H9 (cell line): ENCODE measurements around the gene CDH4. TPM values are rescaled to one million over a fixed set of nuclear protein-coding genes. Genes with fewer than 3 reads are reported as not detected.

ENCODE experiments used
- DNase-seq: peaks from one replicate; pipeline ENCODE4 v3.0.0-alpha.2; 2017
- H2AFZ ChIP-seq: one replicate; pipeline ENCODE4 v1.6.1; 2013; ENCODE audit warnings: mild to moderate bottlenecking, low read length, control low read depth, moderate library complexity
- H2AK5ac ChIP-seq: 2 replicates; pipeline ENCODE4 v1.6.1; 2013; ENCODE audit warnings: low read length, control low read depth, mixed read lengths; ENCODE audit not compliant: insufficient read length
- H2BK120ac ChIP-seq: one replicate; pipeline ENCODE4 v1.6.1; 2013; ENCODE audit warnings: low read depth, mild to moderate bottlenecking, low read length, control low read depth, inconsistent platforms; ENCODE audit not compliant: poor library complexity, severe bottlenecking
- H2BK12ac ChIP-seq: 2 replicates; pipeline ENCODE4 v1.6.1; 2013; ENCODE audit warnings: low read length, control low read depth, mixed read lengths, low read depth; ENCODE audit not compliant: insufficient read length
- H2BK15ac ChIP-seq: 2 replicates; pipeline ENCODE4 v1.6.1; 2013; ENCODE audit warnings: low read depth, low read length, control low read depth
- H2BK20ac ChIP-seq: one replicate; pipeline ENCODE4 v1.6.1; 2013; ENCODE audit warnings: low read depth, mild to moderate bottlenecking, low read length, control low read depth, inconsistent platforms; ENCODE audit not compliant: poor library complexity, severe bottlenecking
- H2BK5ac ChIP-seq: 2 replicates; pipeline ENCODE4 v1.6.1; 2013; ENCODE audit warnings: low read length, control low read depth, mixed read lengths; ENCODE audit not compliant: insufficient read length
- H3K14ac ChIP-seq: 2 replicates; pipeline ENCODE4 v1.6.1; 2013; ENCODE audit warnings: low read length, control low read depth; ENCODE audit not compliant: insufficient read depth
- H3K18ac ChIP-seq: 2 replicates; pipeline ENCODE4 v1.6.1; 2013; ENCODE audit warnings: low read depth, mild to moderate bottlenecking, mixed read lengths, low read length, control low read depth; ENCODE audit not compliant: insufficient read length
- H3K23ac ChIP-seq: 2 replicates; pipeline ENCODE4 v1.6.1; 2013; ENCODE audit warnings: low read length, control low read depth, mixed read lengths, low read depth; ENCODE audit not compliant: insufficient read length
- H3K23me2 ChIP-seq: 2 replicates; pipeline ENCODE4 v1.6.1; 2013; ENCODE audit warnings: low read depth, mild to moderate bottlenecking, mixed read lengths, low read length, control low read depth; ENCODE audit not compliant: insufficient read length, poor library complexity, severe bottlenecking
- H3K27ac ChIP-seq: 2 replicates; pipeline ENCODE4 v1.5.1; 2013; ENCODE audit warnings: low read length, control low read depth, mixed read lengths, low read depth; ENCODE audit not compliant: insufficient read length
- H3K27me3 ChIP-seq: 2 replicates; pipeline ENCODE4 v1.6.1; 2013; ENCODE audit warnings: low read length, control low read depth, inconsistent platforms; ENCODE audit not compliant: insufficient read depth
- H3K4ac ChIP-seq: 2 replicates; pipeline ENCODE4 v1.6.1; 2013; ENCODE audit warnings: low read depth, mild to moderate bottlenecking, control low read depth, inconsistent platforms, low read length, moderate library complexity
- H3K4me1 ChIP-seq: 2 replicates; pipeline ENCODE4 v1.6.1; 2013; ENCODE audit warnings: low read length, control low read depth, inconsistent platforms; ENCODE audit not compliant: insufficient read depth
- H3K4me2 ChIP-seq: 2 replicates; pipeline ENCODE4 v1.6.1; 2013; ENCODE audit warnings: low read length, control low read depth, mixed read lengths; ENCODE audit not compliant: insufficient read length, insufficient read depth
- H3K56ac ChIP-seq: 2 replicates; pipeline ENCODE4 v1.6.1; 2013; ENCODE audit warnings: low read depth, mild to moderate bottlenecking, mixed read lengths, low read length, control low read depth; ENCODE audit not compliant: insufficient read length
- H3K79me1 ChIP-seq: 2 replicates; pipeline ENCODE4 v1.6.1; 2013; ENCODE audit warnings: low read depth, mild to moderate bottlenecking, moderate library complexity, low read length, control low read depth, inconsistent platforms; ENCODE audit not compliant: insufficient read depth, poor library complexity, severe bottlenecking
- H3K79me2 ChIP-seq: 2 replicates; pipeline ENCODE4 v1.6.1; 2013; ENCODE audit warnings: low read length, control low read depth, inconsistent platforms; ENCODE audit not compliant: insufficient read depth
- H3K9ac ChIP-seq: 2 replicates; pipeline ENCODE4 v1.6.1; 2013; ENCODE audit warnings: low read length, control low read depth, mixed read lengths; ENCODE audit not compliant: insufficient read length; ENCODE audit errors: extremely low read depth
- H3K9me3 ChIP-seq: one replicate; pipeline ENCODE4 v1.6.1; 2013; ENCODE audit warnings: low read depth, low read length, inconsistent platforms; ENCODE audit not compliant: control insufficient read depth
- H3T11ph ChIP-seq: one replicate; pipeline ENCODE4 v1.6.1; 2013; ENCODE audit warnings: mild to moderate bottlenecking, low read length, control low read depth, inconsistent platforms
- H4K20me1 ChIP-seq: one replicate; pipeline ENCODE4 v1.6.1; 2013; ENCODE audit not compliant: control insufficient read depth, insufficient read length, insufficient read depth
- H4K5ac ChIP-seq: 2 replicates; pipeline ENCODE4 v1.6.1; 2013; ENCODE audit warnings: low read depth, mild to moderate bottlenecking, mixed read lengths, low read length, control low read depth; ENCODE audit not compliant: insufficient read length
- H4K8ac ChIP-seq: replicated peaks from 2 replicates; pipeline ENCODE4 v1.6.1; 2013; ENCODE audit warnings: low read length, control low read depth, mixed read lengths, low read depth; ENCODE audit not compliant: insufficient read length
- H4K91ac ChIP-seq: 2 replicates; pipeline ENCODE4 v1.6.1; 2013; ENCODE audit warnings: low read depth, mild to moderate bottlenecking, moderate library complexity, mixed read lengths, low read length, control low read depth; ENCODE audit not compliant: insufficient read length
- H3K27ac Mint-ChIP-seq, 3 experiments: 2 replicates in 2 of 3; 3 replicates in 1 of 3; pipeline ENCODE4 v1.8.0; 2020 to 2021; ENCODE audit warnings: mixed read lengths in 3 of 3, mild to moderate bottlenecking in 1 of 3, moderate library complexity in 1 of 3
- H3K27me3 Mint-ChIP-seq: 2 replicates; pipeline ENCODE4 v1.8.0; 2021; ENCODE audit warnings: low read depth, mild to moderate bottlenecking, moderate library complexity, mixed read lengths
- H3K36me3 Mint-ChIP-seq, 3 experiments: 2 replicates in 2 of 3; 3 replicates in 1 of 3; pipeline ENCODE4 v1.8.0; 2020 to 2021; ENCODE audit warnings: low read depth in 3 of 3, mixed read lengths in 3 of 3; ENCODE audit not compliant: insufficient read depth in 1 of 3
- H3K4me1 Mint-ChIP-seq, 2 experiments: 2 replicates each; pipeline ENCODE4 v1.8.0; 2020; ENCODE audit warnings: mixed read lengths in 2 of 2
- H3K4me3 Mint-ChIP-seq, 2 experiments: 2 replicates in 1 of 2; 3 replicates in 1 of 2; pipeline ENCODE4 v1.8.0; 2020 to 2021; ENCODE audit warnings: mild to moderate bottlenecking in 2 of 2, mixed read lengths in 2 of 2, moderate library complexity in 1 of 2
- H3K9me3 Mint-ChIP-seq, 2 experiments: 2 replicates in 1 of 2; 3 replicates in 1 of 2; pipeline ENCODE4 v1.8.0; 2020; ENCODE audit warnings: mild to moderate bottlenecking in 2 of 2, mixed read lengths in 2 of 2, moderate library complexity in 1 of 2
- CTCF ChIP-seq: fragments of 200-600 bp; sonication (generic); conservative IDR thresholded peaks from 3 replicates; pipeline ENCODE4 v1.8.0; 2021; ENCODE audit warnings: antibody characterized with exemption, mild to moderate bottlenecking
- WGBS: extraction: QIAGEN DNeasy Blood & Tissue Kit; methylation state at CpG from one replicate; pipeline ENCODE4 v1.1.7; 2013; ENCODE audit warnings: missing lambda C conversion rate, low lambda C conversion rate, mixed read lengths; ENCODE audit not compliant: insufficient read length; ENCODE audit errors: extremely low coverage; 5-methylcytosine and 5-hydroxymethylcytosine counted together
- total RNA-seq: library from RNA; stranded (reverse); gene quantifications from 2 replicates; pipeline ENCODE4 v1.2.1, GENCODE V29; 2021

CDH4 gene
- total RNA-seq, 1 experiment from 2014 or later = 3.0 TPM

- Histone ChIP-seq H3K79me1 (no peaks in the 10 kb centered on the region), H3K4me2 (no peak overlapping the region), H4K5ac (no peak overlapping the region), H3K4ac (no peak overlapping the region), H4K91ac (no peak overlapping the region), H2AFZ (no peak overlapping the region), H4K20me1 (no peaks in the 10 kb centered on the region), H4K8ac (no peak overlapping the region), H2BK20ac (no peak overlapping the region), H3K23ac (no peak overlapping the region), H2BK15ac (no peak overlapping the region), H3K9ac (no peak overlapping the region), H2BK12ac (no peak overlapping the region), H2AK5ac (no peak overlapping the region), H3K18ac (no peak overlapping the region), H2BK5ac (no peak overlapping the region), H3K9me3 (no peaks in the 10 kb centered on the region), H3K56ac (no peak overlapping the region), H3K79me2 (no peaks in the 10 kb centered on the region), H2BK120ac (no peak overlapping the region), H3K4me1 (no peaks in the 10 kb centered on the region), H3K23me2 (no peaks in the 10 kb centered on the region), H3K27ac (no peak overlapping the region), H3K14ac (no peak overlapping the region; the same call in 1 of the 2 replicates), H3K27me3 (no peaks in the 10 kb centered on the region; the same call in 1 of the 2 replicates), H3T11ph (no peak overlapping the region)
- Mint-ChIP-seq H3K27ac (no peak overlapping the region), H3K27me3 (peaks cover 47% of the 10 kb centered on the region), H3K36me3 (no peaks in the 10 kb centered on the region; a peak in 1 of 7 replicates), H3K4me1 (peaks cover 6% of the 10 kb centered on the region in 2 experiments), H3K4me3 (no peak overlapping the region), H3K9me3 (no peaks in the 10 kb centered on the region; a peak in 1 of 5 replicates)
- DNase-seq = no peak
- no CpG with 5 or more reads among the region's 28 CpGs for WGBS
- TF ChIP-seq CTCF = no peak
Observed at GRCh38 chr20:61733891-61734732, 482.1 kb downstream of the CDH4 start.
